Activated T-cell treated with anti-CD3 and anti-CD28 coated beads, Interleukin-2, amount 50 U/mL, for 48 hours (primary cell): ENCODE measurements around the gene OR2A1.
"Not testable (repeated sequence)": the region's sequence is repeated elsewhere in the genome, so short reads cannot be mapped to it uniquely, and the experiment has no call there.

Experiments used
- DNase-seq, 2 experiments: peaks; one replicate each; pipeline ENCODE4 v3.0.0-alpha.2; 2020

The OR2A1 gene

DNA sequence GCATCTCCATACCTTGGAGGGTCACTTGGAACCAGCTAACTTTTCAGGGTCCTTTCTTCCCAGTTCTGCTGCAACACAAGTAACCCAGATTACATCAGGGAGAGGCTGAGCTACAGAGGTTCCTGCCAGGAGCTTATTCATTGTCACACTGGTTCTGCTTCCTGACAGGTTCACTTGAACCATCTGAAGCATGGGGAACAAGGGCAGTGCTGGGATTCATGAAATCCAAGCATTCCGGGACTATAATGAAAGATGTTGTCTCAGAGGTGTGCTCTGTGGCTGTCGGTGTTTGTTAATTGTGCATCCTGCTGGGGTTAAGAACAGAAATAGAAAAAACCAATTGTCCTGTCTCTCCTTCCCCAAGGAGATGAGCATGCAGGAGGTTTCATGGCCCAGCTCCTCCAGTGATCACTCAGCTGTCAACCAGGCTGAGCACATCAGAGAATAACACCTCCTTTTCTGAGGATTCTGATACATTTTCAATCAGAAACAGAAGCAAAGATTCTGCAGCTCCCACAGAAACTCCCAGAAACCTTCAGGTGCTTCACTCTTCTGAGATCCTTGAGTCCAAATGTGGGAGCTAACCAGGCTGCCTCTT, at the start of gene OR2A1:
Gene OR2A1 (plus strand): TSS at position 548 of the 598 bp plus-strand sequence. CDS start 5,706 bp downstream, outside the sequence.
- DNase-seq, result not testable (repeated sequence)

DNA sequence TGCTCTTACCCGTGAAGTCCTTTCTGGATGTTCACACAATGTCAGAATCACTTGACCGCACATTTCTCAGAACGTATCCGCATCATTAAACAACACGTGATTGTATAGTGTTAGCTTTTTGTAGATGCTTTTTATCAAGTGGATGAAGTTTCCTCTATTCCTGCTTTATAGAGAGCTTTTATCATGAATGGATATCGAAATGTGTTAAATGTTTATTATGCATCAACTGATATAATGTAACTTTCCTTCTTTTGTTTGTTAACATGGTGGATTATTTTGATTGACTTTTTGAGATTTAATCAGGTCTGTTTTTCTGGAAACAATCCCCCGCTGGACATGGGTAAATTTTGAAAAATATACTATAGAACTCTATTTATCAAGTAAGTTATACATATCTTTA, 47.5 kb upstream of the OR2A1 start, which contains the start of gene OR2A7:
Gene OR2A7 (minus strand): TSS at position 101 of the 400 bp plus-strand sequence. CDS start 5,164 bp downstream, outside the sequence.
- not testable (repeated sequence) for DNase-seq

DNA sequence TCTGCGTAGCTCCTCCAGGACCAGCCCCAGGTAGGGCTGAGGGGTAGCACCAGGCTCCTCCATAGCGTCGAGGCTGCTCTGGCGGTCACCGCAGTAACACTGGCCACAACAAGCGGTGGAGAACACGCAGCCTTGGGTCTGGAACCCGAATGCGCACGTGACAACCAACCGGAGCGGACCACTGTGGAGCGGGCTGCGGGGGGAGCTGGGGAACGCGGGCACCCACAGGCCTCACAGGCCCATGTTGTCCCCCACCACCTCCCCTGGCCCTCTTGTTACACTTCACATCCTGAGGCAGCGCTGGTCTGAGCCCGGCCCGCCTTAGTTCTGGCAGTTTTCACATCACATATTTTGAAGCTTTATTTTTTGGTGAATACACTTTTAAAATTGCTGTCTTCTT, 43.0 kb upstream of the OR2A1 start, which contains the start of gene CTAGE8:
Gene CTAGE8 (minus strand): TSS at position 101 of the 400 bp plus-strand sequence. CDS start 38 bp downstream, at position 63.
- DNase-seq, result not testable (repeated sequence)

DNA sequence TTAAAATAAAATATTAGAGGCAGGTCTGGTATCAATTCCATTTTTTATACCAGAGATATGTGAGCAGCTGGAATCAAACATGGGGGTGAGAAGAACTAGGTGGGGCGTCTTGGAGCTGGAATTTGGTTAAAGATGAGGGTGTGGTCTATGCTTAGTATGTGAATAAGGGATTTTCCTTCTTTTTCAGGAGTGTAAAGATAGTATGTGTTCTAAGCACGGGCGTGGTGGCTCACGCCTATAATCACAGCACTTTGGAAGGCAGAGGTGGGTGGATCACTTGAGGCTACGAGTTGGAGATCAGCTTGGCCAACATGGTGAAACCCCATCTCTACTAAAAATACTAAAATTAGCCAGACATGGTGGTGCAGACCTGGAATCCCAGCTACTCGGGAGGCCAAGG, 36.9 kb upstream of the OR2A1 start:
- DNase-seq, result not testable (repeated sequence)

DNA sequence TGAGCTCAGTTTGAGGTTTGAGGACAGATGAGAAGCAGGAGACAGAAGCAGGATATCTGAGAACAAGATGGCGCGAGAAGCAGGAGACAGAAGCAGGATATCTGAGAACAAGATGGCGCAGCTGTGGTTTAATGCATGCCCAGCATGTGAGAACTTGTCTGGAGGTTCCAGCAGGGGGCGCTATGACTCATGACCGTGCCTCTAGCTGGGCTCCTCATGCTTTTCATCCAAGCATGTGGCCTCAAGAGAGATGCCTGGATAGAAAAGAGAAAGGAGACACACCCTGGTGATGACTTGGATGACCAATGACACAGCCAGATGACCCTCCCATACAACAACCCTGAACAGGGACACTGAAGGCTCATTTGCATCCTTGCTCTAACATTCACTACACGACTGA, 32.2 kb upstream of the OR2A1 start:
- DNase-seq, result not testable (repeated sequence)

DNA sequence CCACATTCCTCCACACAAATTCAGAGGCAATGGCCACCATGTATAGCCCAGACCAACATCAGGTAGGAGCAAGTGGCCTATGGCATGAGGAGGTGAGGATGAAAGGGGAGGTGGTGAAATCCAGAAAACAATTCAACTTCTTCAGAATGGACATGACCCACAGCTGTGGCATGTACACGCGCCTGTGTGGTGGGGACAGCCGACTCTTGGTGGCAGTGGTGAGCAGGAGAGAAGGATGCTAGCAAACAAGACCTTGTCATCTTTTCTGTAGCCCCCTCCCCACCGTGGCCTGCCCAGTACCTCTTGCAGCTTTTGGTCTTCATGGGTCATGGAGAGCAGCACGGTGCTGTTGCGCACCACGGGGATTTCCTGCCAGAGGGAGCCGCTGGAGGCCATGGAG, 30.2 kb upstream of the OR2A1 start:
- DNase-seq, result not testable (repeated sequence)

GRCh38 chr7:144282490-144282889, 29.7 kb upstream of the OR2A1 start:
- DNase-seq, result not testable (repeated sequence)

- not testable (repeated sequence) for DNase-seq
These were observed 28.5 kb upstream of the OR2A1 start for GRCh38 chr7:144283716-144284115.

DNA sequence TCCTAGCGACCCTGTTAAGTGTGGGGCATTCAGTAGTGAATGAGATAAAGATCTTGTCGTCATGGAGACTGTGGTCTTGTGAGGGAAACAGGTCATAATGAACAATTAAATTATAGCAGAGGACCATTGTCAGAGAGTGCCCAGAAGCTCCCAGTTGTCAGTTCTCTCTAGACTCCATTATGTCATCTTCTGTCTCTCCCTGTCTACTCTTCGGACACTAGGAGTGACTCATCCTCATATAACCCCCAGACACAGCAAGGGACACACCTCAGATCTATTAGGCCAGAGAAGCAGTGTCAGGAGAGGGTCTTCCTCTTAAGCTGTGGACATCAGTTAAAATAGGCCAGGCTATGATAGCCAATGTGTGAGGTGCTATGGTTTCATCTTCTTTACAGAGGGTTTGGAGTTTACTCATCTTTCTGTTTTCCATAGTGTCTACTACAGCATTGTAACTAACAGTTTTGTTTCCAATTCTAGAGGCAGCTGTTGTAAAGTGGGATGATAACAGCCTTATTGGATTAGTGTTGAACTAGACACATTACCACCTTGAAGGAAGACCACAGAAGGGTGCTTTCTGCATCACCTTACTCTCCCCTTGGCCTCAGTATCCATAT, 24.9 kb upstream of the OR2A1 start:
- DNase-seq, result not testable (repeated sequence)

DNA sequence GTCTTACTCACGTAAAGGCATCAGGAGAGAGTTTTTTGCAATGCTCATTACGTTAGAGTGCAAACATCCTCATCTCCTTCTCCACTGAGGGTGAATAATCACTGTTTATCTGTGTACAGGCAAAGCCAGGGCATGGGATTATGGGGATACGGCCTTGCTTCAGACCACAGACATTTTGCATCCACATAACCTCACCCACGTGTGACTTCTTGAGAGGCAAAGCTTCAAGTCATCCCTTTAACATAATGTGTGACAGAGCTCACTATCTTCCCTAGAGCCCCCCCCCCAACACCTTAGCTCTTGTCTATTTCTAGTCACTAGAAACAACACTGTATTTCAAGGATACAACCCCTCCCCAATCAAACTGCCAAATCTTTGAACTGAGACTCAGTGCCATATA, 20.6 kb upstream of the OR2A1 start:
- not testable (repeated sequence) for DNase-seq

DNA sequence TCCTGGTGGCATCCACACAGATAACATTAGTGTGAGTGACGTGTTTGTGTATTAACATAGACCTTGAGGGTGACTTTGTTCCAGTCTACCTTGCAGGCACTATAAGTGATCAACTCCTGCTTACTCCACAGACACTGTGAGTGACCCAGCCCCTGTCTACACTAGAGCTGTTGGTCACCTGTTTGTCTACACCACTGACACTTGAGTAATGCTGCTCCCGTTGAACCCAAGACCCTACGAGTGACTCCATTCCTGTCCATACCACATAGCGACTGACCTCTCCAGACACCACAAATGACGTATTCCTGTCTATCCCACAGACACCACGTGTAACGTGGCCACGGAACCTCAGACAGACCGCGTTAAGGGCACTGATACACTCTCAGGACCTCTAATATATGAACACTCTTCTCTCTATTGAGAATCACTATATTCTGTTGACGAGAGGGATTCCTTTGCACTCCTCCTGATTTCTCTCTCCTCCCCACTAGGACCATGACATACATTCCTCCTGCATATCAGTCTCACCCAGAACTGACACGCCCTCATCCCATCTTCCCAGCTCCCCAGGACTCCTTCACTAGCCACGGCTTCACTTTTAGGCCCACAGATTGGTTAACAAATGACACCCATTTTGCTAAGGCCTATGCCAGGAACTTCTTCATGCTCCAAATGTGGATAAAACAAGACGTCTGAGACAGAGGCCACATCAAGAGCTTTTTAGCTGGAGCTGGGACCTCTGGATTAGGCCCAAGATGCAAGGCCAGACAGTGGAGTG, 19.6 kb upstream of the OR2A1 start:
- DNase-seq, result not testable (repeated sequence)

DNA sequence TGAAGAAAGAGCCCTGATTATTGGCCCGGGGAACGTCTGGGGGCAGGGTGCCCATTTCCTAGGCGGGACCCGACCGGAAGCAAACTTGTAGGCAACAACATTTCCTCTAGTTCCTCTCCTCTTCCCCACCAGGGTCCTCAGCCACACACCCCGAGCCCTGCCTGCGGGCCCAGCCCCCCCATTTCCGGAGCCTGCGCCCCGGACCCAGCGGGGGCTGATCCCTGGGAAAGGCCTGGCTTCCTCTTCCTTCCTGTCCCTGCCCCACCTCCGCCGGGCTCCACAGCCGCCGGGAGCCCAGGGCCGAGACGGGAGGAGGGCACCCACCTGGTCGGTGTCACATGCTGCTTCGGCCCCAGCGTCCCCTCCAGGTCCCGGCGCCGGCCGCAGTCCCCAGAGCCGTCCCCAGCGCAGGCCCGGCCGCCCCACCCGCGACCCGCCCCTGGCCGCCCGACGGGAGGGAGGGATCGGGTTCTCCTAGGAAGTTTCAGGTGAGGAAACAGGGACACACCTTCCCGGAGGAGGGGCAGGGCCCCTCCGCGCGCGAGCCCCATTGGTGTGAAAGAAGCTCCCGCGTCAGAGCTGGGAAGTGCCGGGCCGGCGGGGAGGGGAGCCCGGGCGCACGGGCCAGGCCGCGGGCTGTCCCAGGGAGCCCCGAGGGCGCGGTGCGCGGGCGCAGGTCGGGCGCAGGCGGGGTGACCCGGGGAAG, 18.3 kb upstream of the OR2A1 start:
- not testable (repeated sequence) for DNase-seq

GRCh38 chr7:144302578-144303303, 9.5 kb upstream of the OR2A1 start:
- not testable (repeated sequence) for DNase-seq

- DNase-seq, result not testable (repeated sequence)
These were observed 8.6 kb upstream of the OR2A1 start for GRCh38 chr7:144303607-144304006.

DNA sequence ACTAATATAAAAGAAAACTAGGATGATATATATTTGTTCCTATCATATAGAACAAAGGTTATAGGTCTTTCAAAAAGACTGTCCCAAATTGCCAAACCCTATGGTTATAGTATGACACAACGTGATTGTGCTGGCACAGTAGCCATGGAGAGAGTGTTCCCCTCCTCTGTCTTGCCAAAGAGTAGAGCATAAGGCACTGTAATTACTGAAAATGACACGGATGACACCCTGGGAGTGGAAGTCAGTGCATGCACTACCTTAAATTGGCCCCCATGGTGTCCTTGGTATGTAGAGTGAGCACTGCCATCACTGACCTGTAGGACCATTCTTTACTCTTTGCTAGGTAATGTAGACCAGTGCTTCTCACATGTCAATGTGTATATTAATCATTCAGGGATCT, 7.1 kb upstream of the OR2A1 start:
- DNase-seq, result not testable (repeated sequence)

DNA sequence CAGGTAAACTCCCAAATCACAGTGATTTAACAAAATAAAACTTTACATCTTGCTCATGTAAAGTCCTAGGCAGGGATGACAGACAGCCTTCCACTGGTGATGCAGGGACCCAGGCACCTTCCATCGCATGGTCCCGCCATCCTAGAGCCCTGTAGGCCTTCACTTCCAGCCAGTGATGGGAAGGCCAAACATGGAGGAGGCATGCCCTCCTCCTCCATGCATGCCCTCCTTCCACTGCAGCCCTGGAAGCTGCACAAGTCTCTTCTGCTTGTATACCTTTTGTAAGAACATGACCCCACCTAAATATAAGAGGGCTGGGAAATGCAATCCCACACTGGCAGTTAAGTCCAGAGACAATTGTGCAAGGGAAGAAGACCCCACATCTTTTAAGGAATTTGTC, 2.5 kb upstream of the OR2A1 start:
- not testable (repeated sequence) for DNase-seq

- not testable (repeated sequence) for DNase-seq
These were observed 1.0 kb upstream of the OR2A1 start for GRCh38 chr7:144311218-144311617.

GRCh38 chr7:144317537-144317936, 5.3 kb downstream of the OR2A1 start:
- DNase-seq, result not testable (repeated sequence)

DNA sequence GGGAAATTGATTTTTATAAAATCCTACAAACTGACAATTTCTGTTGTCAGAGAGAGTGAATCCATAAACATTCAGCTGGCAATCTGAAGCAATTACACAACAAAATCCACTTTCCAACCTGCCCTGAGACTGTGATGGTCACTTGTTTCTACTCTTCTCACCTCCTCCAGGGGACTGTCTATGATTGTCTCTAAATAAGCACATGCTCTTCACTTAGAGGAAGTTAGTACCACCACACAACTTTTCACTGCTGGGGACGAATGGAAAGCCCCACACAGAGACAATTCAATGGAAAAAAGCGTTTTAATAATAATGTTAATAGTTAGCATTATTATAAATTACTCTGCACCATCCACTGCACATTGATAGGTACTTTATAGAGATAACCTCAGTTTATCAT, 7.3 kb downstream of the OR2A1 start:
- DNase-seq, result not testable (repeated sequence)

GRCh38 chr7:144321677-144322206, 9.5 kb downstream of the OR2A1 start:
- DNase-seq, result not testable (repeated sequence)

DNA sequence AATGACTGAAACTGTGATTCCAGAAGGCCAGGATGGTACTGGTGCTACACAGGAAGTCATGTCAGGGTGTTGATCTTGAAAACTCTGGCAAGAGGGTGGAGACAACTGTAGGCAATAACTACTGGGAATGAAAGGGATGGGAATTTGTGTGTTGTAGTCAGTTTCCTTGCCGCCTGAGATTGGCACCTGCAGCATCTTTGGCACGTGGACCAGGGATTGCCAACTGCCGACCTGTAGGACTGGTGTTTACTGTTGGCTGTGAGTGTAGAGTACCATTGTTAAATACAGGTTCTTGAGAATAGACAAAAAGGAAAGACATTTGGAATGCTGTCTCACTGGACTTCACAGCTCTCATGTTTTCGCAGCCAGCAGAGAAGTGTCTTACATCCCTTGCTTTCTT, 11.1 kb downstream of the OR2A1 start:
- not testable (repeated sequence) for DNase-seq

DNA sequence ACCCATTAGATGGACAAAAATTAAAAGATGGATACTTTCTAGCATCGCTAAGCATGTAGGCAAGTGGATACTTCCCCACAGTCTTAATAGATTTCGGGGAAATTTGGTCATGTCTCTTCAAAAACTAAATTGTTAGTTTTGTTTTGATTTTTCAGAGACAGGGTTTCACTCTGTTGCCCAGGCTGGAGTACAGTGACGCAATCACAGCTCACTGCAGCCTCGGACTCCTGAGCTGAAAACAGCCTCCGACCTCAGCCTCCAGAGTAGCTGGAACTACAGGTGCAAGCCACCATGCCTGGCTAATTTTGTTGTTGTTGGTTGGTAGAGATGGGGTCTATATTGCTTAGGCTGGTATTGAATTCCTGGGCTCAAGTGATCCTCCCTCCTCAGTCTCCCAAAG, 13.6 kb downstream of the OR2A1 start:
- not testable (repeated sequence) for DNase-seq
